Fibroblast of villous mesenchyme (primary cell): ENCODE results near the gene FKRP. TPM values are rescaled to one million over a fixed set of nuclear protein-coding genes. Genes with fewer than 3 reads are reported as not detected.

Source experiments
- DNase-seq: peaks from one replicate; pipeline ENCODE4 v3.0.0-alpha.2; 2010; ENCODE audit warnings: low read depth
- H3K4me3 ChIP-seq: 2 replicates; pipeline ENCODE4 v1.5.1; 2011; ENCODE audit warnings: low read depth, mild to moderate bottlenecking, low read length
- total RNA-seq: library from RNA; depleted of rRNA; stranded (reverse); fragments of >200 nt; gene quantifications from 2 replicates; pipeline ENCODE4 v1.2.3, GENCODE V29; 2012
- TF ChIP-seq, protein P1 (sequence below): IDR thresholded peaks from 2 replicates; pipeline ENCODE4 v1.5.1; 2012; ENCODE audit warnings: low read depth, mild to moderate bottlenecking, low read length; ENCODE audit not compliant: insufficient read depth

FKRP gene
- 18.1 and 19.6 TPM in 2 replicates for total RNA-seq

- no peak for DNase-seq
- peak within 1 kb of the TSS; percentile 86 for H3K4me3 ChIP-seq
- TF ChIP-seq, protein P1, sequence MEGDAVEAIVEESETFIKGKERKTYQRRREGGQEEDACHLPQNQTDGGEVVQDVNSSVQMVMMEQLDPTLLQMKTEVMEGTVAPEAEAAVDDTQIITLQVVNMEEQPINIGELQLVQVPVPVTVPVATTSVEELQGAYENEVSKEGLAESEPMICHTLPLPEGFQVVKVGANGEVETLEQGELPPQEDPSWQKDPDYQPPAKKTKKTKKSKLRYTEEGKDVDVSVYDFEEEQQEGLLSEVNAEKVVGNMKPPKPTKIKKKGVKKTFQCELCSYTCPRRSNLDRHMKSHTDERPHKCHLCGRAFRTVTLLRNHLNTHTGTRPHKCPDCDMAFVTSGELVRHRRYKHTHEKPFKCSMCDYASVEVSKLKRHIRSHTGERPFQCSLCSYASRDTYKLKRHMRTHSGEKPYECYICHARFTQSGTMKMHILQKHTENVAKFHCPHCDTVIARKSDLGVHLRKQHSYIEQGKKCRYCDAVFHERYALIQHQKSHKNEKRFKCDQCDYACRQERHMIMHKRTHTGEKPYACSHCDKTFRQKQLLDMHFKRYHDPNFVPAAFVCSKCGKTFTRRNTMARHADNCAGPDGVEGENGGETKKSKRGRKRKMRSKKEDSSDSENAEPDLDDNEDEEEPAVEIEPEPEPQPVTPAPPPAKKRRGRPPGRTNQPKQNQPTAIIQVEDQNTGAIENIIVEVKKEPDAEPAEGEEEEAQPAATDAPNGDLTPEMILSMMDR, result no peak
Measured at GRCh38 chr19:46745521-46746280, at the start of gene FKRP. Gene FKRP, plus strand, starts transcription at chr19:46746057. Its CDS starts 9,394 bp downstream, at chr19:46755451.

GRCh38 chr19:46696866-46697203 is 49.0 kb upstream of the FKRP start:
- no peak for DNase-seq
- H3K4me3 ChIP-seq, result no peak overlapping the region
- TF ChIP-seq, protein P1, result no peak

GRCh38 chr19:46697204-46697960 is 48.5 kb upstream of the FKRP start:
- DNase-seq, result peak; percentile 87
- H3K4me3 ChIP-seq, result peak overlapping the region; percentile 18
- TF ChIP-seq, protein P1, result no peak

GRCh38 chr19:46698395-46699321 is 47.2 kb upstream of the FKRP start:
- H3K4me3 ChIP-seq, result no peak overlapping the region
- TF ChIP-seq, protein P1, result no peak
- DNase-seq, result no peak

GRCh38 chr19:46700704-46701103 is 45.2 kb upstream of the FKRP start:
- no peak overlapping the region for H3K4me3 ChIP-seq
- no peak for DNase-seq
- TF ChIP-seq, protein P1, result no peak

GRCh38 chr19:46704379-46705076 is 41.3 kb upstream of the FKRP start:
- H3K4me3 ChIP-seq, result no peak overlapping the region
- TF ChIP-seq, protein P1, result peak; percentile 93
- DNase-seq, result peak; percentile 36
